SK-N-SH (cell line): ENCODE data around the gene ESPNL. TPM values are rescaled to one million over a fixed set of nuclear protein-coding genes. Genes with fewer than 3 reads are reported as not detected.

Source experiments
- CTCF ChIA-PET: fragments of 300-600, 350-600 bp; formaldehyde crosslinking; extraction: SDS; loops from one replicate; lab custom pipeline; 2021; lab: Yijun Ruan, JAX
- POLR2A ChIA-PET: fragments of 350-600 bp; sonication (Branson Sonifier 250); formaldehyde crosslinking; extraction: SDS; loops from one replicate; lab custom pipeline; 2020; ENCODE audit warnings: antibody characterized with exemption, inconsistent platforms; lab: Yijun Ruan, JAX
- DNase-seq: peaks from one replicate; pipeline ENCODE4 v3.0.0; 2012
- H2AFZ ChIP-seq: fragments of 200-600 bp; sonication (generic); 2 replicates; pipeline ENCODE4 v1.8.1; 2016; ENCODE audit warnings: antibody characterized with exemption, mild to moderate bottlenecking, low read depth
- H3F3A ChIP-seq: fragments of 200-600 bp; sonication (generic); replicated peaks from 2 replicates; pipeline ENCODE3; 2016; ENCODE audit warnings: antibody characterized with exemption, mild to moderate bottlenecking; ENCODE audit not compliant: insufficient read depth
- H3K27ac ChIP-seq, 2 experiments: fragments of 200-500 bp in 1 of 2; fragments of 200-600 bp in 1 of 2; sonication (Bioruptor generic) in 1 of 2; sonication (generic), shearing (Covaris generic) in 1 of 2; 2 replicates each; pipeline versions ENCODE4 v1.5.1 to v1.6.1; 2014 to 2016; ENCODE audit warnings: low read depth in 2 of 2, inconsistent platforms in 1 of 2, low read length in 1 of 2, mild to moderate bottlenecking in 1 of 2, mixed read lengths in 1 of 2
- H3K27me3 ChIP-seq: fragments of 200-600 bp; sonication (generic), shearing (Covaris generic); 2 replicates; pipeline ENCODE4 v1.6.1; 2016; ENCODE audit warnings: mixed run types; ENCODE audit not compliant: insufficient read depth
- H3K36me3 ChIP-seq, 2 experiments: fragments of 200-500 bp in 1 of 2; fragments of 200-600 bp in 1 of 2; sonication (Bioruptor generic) in 1 of 2; sonication (generic) in 1 of 2; replicated peaks in 1 of 2; 2 replicates each; pipeline versions ENCODE3 to v1.5.1; 2014 to 2016; ENCODE audit warnings: low read length in 1 of 2, mild to moderate bottlenecking in 1 of 2; ENCODE audit not compliant: insufficient read depth in 2 of 2, control insufficient read depth in 1 of 2
- H3K4me1 ChIP-seq, 2 experiments: fragments of 200-500 bp in 1 of 2; fragments of 200-600 bp in 1 of 2; sonication (Bioruptor generic) in 1 of 2; sonication (generic), shearing (Covaris generic) in 1 of 2; 2 replicates each; pipeline versions ENCODE4 v1.5.1 to v1.6.1; 2014 to 2016; ENCODE audit warnings: low read depth in 1 of 2, low read length in 1 of 2, mixed run types in 1 of 2; ENCODE audit not compliant: insufficient read depth in 2 of 2, control insufficient read depth in 1 of 2
- H3K4me2 ChIP-seq: fragments of 200-600 bp; sonication (generic), shearing (Covaris generic); 2 replicates; pipeline ENCODE4 v1.6.1; 2017; ENCODE audit warnings: mixed run types
- H3K4me3 ChIP-seq, 2 experiments: fragments of 200-500 bp in 1 of 2; fragments of 200-600 bp in 1 of 2; sonication (Bioruptor generic) in 1 of 2; sonication (generic), shearing (Covaris generic) in 1 of 2; 2 replicates each; pipeline versions ENCODE4 v1.5.1 to v1.8.1; 2014 to 2016; ENCODE audit warnings: low read depth in 2 of 2, inconsistent platforms in 1 of 2, low read length in 1 of 2, mild to moderate bottlenecking in 1 of 2, mixed read lengths in 1 of 2, moderate library complexity in 1 of 2
- H3K79me2 ChIP-seq: fragments of 200-600 bp; sonication (generic); 2 replicates; pipeline ENCODE4 v1.8.1; 2017; ENCODE audit warnings: mild to moderate bottlenecking; ENCODE audit not compliant: insufficient read depth
- H3K9ac ChIP-seq: fragments of 200-600 bp; sonication (generic); 2 replicates; pipeline ENCODE4 v1.6.1; 2017; ENCODE audit warnings: mixed run types
- H3K9me2 ChIP-seq: fragments of 200-600 bp; sonication (generic); 2 replicates; pipeline ENCODE4 v1.6.1; 2017; ENCODE audit warnings: mixed run types
- H3K9me3 ChIP-seq: fragments of 200-600 bp; sonication (generic); 2 replicates; pipeline ENCODE4 v1.6.1; 2017; ENCODE audit warnings: mixed run types, mild to moderate bottlenecking, moderate library complexity
- H4K20me1 ChIP-seq: fragments of 200-600 bp; sonication (generic); 2 replicates; pipeline ENCODE4 v1.6.1; 2017; ENCODE audit warnings: mild to moderate bottlenecking, mixed run types; ENCODE audit not compliant: insufficient read depth
- EZH2phosphoT487 ChIP-seq: fragments of 200-600 bp; sonication (generic); IDR thresholded peaks from 2 replicates; pipeline ENCODE4 v1.6.1; 2017; ENCODE audit warnings: low read depth, mixed run types, mild to moderate bottlenecking, antibody characterized with exemption, moderate library complexity, borderline replicate concordance
- FOXJ3 ChIP-seq: sonication (generic); formaldehyde crosslinking; IDR thresholded peaks from 2 replicates; pipeline ENCODE4 v1.5.1; 2020; ENCODE audit warnings: mild to moderate bottlenecking, missing genetic modification reagents
- FOXM1 ChIP-seq: IDR thresholded peaks from 2 replicates; pipeline ENCODE4 v1.4.0; 2012; ENCODE audit warnings: low read depth, mild to moderate bottlenecking
- JUND ChIP-seq: IDR thresholded peaks from 2 replicates; pipeline ENCODE4 v1.4.0; 2012
- MEF2A ChIP-seq: IDR thresholded peaks from 2 replicates; pipeline ENCODE4 v1.4.0; 2012; ENCODE audit warnings: low read depth, borderline replicate concordance
- NFIC ChIP-seq: IDR thresholded peaks from 2 replicates; pipeline ENCODE4 v1.4.0; 2012; ENCODE audit warnings: borderline replicate concordance
- NRF1 ChIP-seq: IDR thresholded peaks from 2 replicates; pipeline ENCODE4 v1.6.1; 2012; ENCODE audit warnings: low read depth, mild to moderate bottlenecking, low read length
- RAD21 ChIP-seq: IDR thresholded peaks from 2 replicates; pipeline ENCODE4 v1.6.1; 2012; ENCODE audit warnings: mild to moderate bottlenecking, low read length
- SIN3A ChIP-seq: IDR thresholded peaks from 2 replicates; pipeline ENCODE4 v1.6.1; 2012; ENCODE audit warnings: low read depth, mild to moderate bottlenecking, low read length, moderate library complexity, borderline replicate concordance
- SMC3 ChIP-seq: IDR thresholded peaks from 2 replicates; pipeline ENCODE4 v1.6.1; 2012; ENCODE audit warnings: low read depth, low read length, improper control_type of control experiment
- TCF12 ChIP-seq: IDR thresholded peaks from 2 replicates; pipeline ENCODE4 v1.4.0; 2012
- TEAD4 ChIP-seq: IDR thresholded peaks from 2 replicates; pipeline ENCODE4 v1.4.0; 2012; ENCODE audit warnings: mild to moderate bottlenecking, borderline replicate concordance; ENCODE audit not compliant: insufficient read depth
- WGBS: methylation state at CpG from one replicate; pipeline ENCODE4 v1.1.6; 2017; ENCODE audit warnings: low lambda C conversion rate; 5-methylcytosine and 5-hydroxymethylcytosine counted together
- polyA plus RNA-seq, 3 experiments: library from polyadenylated mRNA; depleted of rRNA; stranded (reverse); fragments of >200 nt; gene quantifications; 2 replicates each; pipeline ENCODE4 v1.2.3, GENCODE V29; 2012
- TF ChIP-seq, protein P1 (sequence below): IDR thresholded peaks from 2 replicates; pipeline ENCODE4; 2012
- TF ChIP-seq, protein P2 (sequence below): IDR thresholded peaks from 2 replicates; pipeline ENCODE4 v1.4.0; 2012; ENCODE audit warnings: low read depth, borderline replicate concordance
- TF ChIP-seq, protein P3 (sequence below): fragments of 150-350 bp; IDR thresholded peaks from 2 replicates; pipeline ENCODE4 v1.6.1; 2016; ENCODE audit warnings: mild to moderate bottlenecking, low read depth, low read length
- TF ChIP-seq, protein P4 (sequence below): fragments of 150-350 bp; IDR thresholded peaks from 2 replicates; pipeline ENCODE4 v1.6.1; 2017; ENCODE audit warnings: antibody characterized with exemption, low read length, low read depth, borderline replicate concordance
- TF ChIP-seq, protein P5 (sequence below): IDR thresholded peaks from 2 replicates; pipeline ENCODE4 v1.4.0; 2012; ENCODE audit warnings: low read depth, borderline replicate concordance

ESPNL gene
- polyA plus RNA-seq, 1 of the 3 experiments (the other 2 are of a cell fraction): 0.05 TPM

DNA sequence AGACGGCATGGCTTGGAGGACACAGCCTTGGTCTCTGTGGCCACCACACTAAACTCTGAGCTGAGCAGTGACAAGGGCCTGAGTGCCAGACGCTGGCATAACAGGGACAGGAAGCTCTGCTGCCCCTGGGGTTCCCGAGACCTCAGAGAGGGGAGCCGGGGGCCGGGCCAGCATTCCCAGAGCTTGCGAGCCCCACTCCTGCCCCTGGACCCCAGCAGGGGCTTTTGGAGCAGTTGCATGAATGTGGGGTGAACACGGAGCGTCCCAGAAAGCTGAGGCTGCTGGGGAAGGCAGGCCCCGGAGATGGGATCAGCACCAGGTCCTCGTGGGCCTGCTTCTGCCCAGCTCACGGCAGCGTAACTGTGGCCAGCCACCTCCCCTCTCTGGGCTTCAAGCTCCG lies 51.1 kb downstream of the ESPNL start:
- no peaks in the 10 kb centered on the region for H3K9me2 ChIP-seq
- no peak overlapping the region for H2AFZ ChIP-seq
- H4K20me1 ChIP-seq: no peaks in the 10 kb centered on the region
- POLR2A ChIA-PET: no interaction called here
- no peak overlapping the region for H3K27ac ChIP-seq
- no peak overlapping the region for H3K4me2 ChIP-seq
- H3K9ac ChIP-seq: no peak overlapping the region
- TF ChIP-seq JUND (no peak), EZH2phosphoT487 (no peak), TCF12 (no peak), SMC3 (no peak), NRF1 (no peak), FOXM1 (no peak), MEF2A (no peak), RAD21 (no peak), SIN3A (no peak), NFIC (no peak), FOXJ3 (CRISPR knock-in tag) (no peak), TEAD4 (no peak)
- TF ChIP-seq, protein P1, sequence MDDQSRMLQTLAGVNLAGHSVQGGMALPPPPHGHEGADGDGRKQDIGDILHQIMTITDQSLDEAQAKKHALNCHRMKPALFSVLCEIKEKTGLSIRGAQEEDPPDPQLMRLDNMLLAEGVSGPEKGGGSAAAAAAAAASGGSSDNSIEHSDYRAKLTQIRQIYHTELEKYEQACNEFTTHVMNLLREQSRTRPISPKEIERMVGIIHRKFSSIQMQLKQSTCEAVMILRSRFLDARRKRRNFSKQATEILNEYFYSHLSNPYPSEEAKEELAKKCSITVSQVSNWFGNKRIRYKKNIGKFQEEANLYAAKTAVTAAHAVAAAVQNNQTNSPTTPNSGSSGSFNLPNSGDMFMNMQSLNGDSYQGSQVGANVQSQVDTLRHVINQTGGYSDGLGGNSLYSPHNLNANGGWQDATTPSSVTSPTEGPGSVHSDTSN: no peak
- TF ChIP-seq, protein P2, sequence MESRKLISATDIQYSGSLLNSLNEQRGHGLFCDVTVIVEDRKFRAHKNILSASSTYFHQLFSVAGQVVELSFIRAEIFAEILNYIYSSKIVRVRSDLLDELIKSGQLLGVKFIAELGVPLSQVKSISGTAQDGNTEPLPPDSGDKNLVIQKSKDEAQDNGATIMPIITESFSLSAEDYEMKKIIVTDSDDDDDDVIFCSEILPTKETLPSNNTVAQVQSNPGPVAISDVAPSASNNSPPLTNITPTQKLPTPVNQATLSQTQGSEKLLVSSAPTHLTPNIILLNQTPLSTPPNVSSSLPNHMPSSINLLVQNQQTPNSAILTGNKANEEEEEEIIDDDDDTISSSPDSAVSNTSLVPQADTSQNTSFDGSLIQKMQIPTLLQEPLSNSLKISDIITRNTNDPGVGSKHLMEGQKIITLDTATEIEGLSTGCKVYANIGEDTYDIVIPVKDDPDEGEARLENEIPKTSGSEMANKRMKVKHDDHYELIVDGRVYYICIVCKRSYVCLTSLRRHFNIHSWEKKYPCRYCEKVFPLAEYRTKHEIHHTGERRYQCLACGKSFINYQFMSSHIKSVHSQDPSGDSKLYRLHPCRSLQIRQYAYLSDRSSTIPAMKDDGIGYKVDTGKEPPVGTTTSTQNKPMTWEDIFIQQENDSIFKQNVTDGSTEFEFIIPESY: no peak
- TF ChIP-seq, protein P3, sequence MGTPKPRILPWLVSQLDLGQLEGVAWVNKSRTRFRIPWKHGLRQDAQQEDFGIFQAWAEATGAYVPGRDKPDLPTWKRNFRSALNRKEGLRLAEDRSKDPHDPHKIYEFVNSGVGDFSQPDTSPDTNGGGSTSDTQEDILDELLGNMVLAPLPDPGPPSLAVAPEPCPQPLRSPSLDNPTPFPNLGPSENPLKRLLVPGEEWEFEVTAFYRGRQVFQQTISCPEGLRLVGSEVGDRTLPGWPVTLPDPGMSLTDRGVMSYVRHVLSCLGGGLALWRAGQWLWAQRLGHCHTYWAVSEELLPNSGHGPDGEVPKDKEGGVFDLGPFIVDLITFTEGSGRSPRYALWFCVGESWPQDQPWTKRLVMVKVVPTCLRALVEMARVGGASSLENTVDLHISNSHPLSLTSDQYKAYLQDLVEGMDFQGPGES: no peak
- TF ChIP-seq, protein P4, sequence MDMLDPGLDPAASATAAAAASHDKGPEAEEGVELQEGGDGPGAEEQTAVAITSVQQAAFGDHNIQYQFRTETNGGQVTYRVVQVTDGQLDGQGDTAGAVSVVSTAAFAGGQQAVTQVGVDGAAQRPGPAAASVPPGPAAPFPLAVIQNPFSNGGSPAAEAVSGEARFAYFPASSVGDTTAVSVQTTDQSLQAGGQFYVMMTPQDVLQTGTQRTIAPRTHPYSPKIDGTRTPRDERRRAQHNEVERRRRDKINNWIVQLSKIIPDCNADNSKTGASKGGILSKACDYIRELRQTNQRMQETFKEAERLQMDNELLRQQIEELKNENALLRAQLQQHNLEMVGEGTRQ: no peak
- TF ChIP-seq, protein P5, sequence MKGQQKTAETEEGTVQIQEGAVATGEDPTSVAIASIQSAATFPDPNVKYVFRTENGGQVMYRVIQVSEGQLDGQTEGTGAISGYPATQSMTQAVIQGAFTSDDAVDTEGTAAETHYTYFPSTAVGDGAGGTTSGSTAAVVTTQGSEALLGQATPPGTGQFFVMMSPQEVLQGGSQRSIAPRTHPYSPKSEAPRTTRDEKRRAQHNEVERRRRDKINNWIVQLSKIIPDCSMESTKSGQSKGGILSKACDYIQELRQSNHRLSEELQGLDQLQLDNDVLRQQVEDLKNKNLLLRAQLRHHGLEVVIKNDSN: no peak
- CTCF ChIA-PET: interaction anchor here (1.1 to 1.7 kb wide), 3 partner anchors 9 to 11 kb away, joined by 3 to 5 read pairs (median 3); no protein-coding TSS in a partner anchor
- no peak overlapping the region for H3K4me3 ChIP-seq
- peaks cover 0 to 6% of the 10 kb centered on the region in 2 experiments; a peak in 1 of 4 replicates for H3K4me1 ChIP-seq
- WGBS: 81% methylated on average over 13 of the region's 13 CpGs
- H3K27me3 ChIP-seq: no peaks in the 10 kb centered on the region
- H3K36me3 ChIP-seq: no peaks in the 10 kb centered on the region
- H3F3A ChIP-seq: no peaks in the 10 kb centered on the region
- no peaks in the 10 kb centered on the region for H3K9me3 ChIP-seq
- no peaks in the 10 kb centered on the region for H3K79me2 ChIP-seq
- DNase-seq: no peak
